Stimulated activated CD4-positive, alpha-beta T cell treated with anti-CD3 and anti-CD28 coated beads, Interleukin-1b, Interleukin-23, amount 100 ng/mL, for 24 hours (primary cell): ENCODE results near the gene C6orf141.

Experiments
- DNase-seq, 4 experiments: peaks; one replicate each; pipeline ENCODE4 v3.0.0-alpha.2; 2020; ENCODE audit warnings: low read depth in 4 of 4, low spot score in 1 of 4

C6orf141 gene

GRCh38 chr6:49550492-49551077 lies at the start of gene C6orf141:
Gene C6orf141 (plus strand): TSS chr6:49550668. CDS start chr6:49550793, 125 bp downstream.
- DNase-seq: no peak

- DNase-seq: no peak
Observed at GRCh38 chr6:49504666-49505065, 45.8 kb upstream of the C6orf141 start.

- DNase-seq: no peak
Observed at GRCh38 chr6:49506569-49507111, 43.8 kb upstream of the C6orf141 start.

GRCh38 chr6:49509342-49509741 lies 41.1 kb upstream of the C6orf141 start:
- no peak for DNase-seq

- DNase-seq: no peak
Observed at GRCh38 chr6:49513153-49513989, 37.1 kb upstream of the C6orf141 start.

GRCh38 chr6:49514571-49515484 lies 35.6 kb upstream of the C6orf141 start:
- no peak for DNase-seq

GRCh38 chr6:49515485-49516146 lies 34.9 kb upstream of the C6orf141 start:
- DNase-seq: no peak

- no peak for DNase-seq
Observed at GRCh38 chr6:49516147-49516505, 34.3 kb upstream of the C6orf141 start.

- no peak for DNase-seq
Observed at GRCh38 chr6:49517919-49518318, 32.5 kb upstream of the C6orf141 start.

GRCh38 chr6:49519660-49520059 lies 30.8 kb upstream of the C6orf141 start:
- DNase-seq: no peak

- DNase-seq: no peak
Observed at GRCh38 chr6:49522710-49523593, 27.5 kb upstream of the C6orf141 start.

GRCh38 chr6:49523901-49524300 lies 26.6 kb upstream of the C6orf141 start:
- DNase-seq: no peak

- DNase-seq: no peak
Observed at GRCh38 chr6:49524541-49524940, 25.9 kb upstream of the C6orf141 start.

GRCh38 chr6:49526598-49526997 lies 23.9 kb upstream of the C6orf141 start:
- no peak for DNase-seq

- no peak for DNase-seq
Observed at GRCh38 chr6:49527320-49527719, 23.1 kb upstream of the C6orf141 start.

- no peak for DNase-seq
Observed at GRCh38 chr6:49528571-49528970, 21.9 kb upstream of the C6orf141 start.

- no peak for DNase-seq
Observed at GRCh38 chr6:49530141-49530776, 20.2 kb upstream of the C6orf141 start.

GRCh38 chr6:49531774-49532569 lies 18.5 kb upstream of the C6orf141 start:
- DNase-seq: no peak

- DNase-seq: no peak
Observed at GRCh38 chr6:49535795-49536194, 14.7 kb upstream of the C6orf141 start.
